ENCODE measurements around the gene ASPHD2.

Gene ASPHD2

GRCh38 chr22:26447584-26448329, 18.7 kb downstream of the ASPHD2 start:
- DNase-seq = peak; percentile 1

DNA sequence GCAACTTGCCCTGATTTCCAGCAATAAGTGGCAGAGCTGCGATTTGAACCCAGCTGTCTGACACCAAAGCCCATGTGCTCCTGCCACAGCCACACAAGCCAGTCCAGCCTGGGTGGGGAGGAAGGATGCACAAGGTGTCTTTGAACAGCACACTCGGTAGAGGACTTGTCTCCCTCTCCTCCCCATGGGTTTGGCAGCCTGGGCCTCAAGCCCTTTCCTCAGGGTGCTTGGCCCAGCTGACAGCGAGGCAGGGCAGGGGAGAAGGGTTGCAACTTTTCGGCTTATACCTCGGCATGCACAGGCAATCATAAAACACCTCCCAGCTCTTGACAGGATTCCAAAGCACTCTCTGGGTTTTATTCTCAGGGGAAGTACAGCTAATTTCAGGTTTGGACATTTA, 19.3 kb downstream of the ASPHD2 start:
- no peak for DNase-seq

DNA sequence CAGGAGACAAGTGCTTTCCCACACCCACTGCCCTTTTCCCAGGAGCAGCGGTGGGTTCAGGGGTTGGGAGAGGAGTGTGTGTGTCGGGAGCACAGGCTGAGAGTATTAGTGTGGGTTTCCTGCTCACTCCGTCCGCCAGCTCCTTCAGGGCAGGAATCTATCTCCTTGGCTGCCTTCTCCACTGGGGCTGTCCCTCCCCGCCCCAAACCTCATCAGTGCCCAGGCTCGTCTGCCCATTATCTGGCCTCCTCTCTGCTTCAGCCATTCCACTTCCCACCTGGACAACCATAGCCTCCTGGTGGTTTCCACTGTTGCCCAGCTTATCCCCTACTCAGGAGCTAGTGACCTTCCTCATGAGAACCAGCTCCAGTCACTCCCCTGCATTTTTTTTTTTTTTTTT, 19.9 kb downstream of the ASPHD2 start:
- DNase-seq = no peak

DNA sequence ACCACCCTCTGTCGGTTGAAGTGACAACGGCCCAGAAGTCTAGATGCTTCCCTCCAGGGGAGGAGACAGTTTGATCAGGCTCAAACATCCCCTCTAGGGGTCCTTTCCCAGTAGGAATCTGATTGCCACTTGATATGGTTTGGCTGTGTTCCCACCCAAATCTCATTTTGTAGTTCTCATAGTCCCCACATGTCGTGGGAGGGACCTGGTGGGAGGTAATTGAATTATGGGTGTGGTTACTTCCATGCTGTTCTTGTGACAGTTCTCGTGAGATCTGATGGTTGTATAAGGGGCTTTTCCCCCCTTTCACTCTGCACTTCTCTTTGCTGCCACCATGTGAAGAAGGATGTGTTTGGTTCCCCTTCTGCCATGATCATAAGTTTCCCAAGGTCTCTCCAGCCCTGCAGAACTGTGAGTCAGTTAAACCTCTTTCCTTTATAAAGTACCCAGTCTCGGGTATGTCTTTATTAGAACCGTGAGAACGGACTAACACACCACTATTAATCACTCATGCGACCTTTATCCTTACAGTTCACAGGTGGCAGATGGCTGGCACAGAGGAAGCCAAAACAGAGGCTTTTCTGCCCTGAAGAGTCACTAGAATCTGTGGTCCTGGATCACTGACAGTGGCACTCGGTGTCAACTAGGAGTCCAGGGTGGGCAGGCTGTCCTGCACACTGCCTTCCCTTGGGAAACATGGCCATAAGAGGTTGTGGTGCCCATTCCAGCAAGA, 21.6 kb downstream of the ASPHD2 start:
- DNase-seq = no peak

- DNase-seq = no peak
Observed at GRCh38 chr22:26452236-26453016, 23.4 kb downstream of the ASPHD2 start.

DNA sequence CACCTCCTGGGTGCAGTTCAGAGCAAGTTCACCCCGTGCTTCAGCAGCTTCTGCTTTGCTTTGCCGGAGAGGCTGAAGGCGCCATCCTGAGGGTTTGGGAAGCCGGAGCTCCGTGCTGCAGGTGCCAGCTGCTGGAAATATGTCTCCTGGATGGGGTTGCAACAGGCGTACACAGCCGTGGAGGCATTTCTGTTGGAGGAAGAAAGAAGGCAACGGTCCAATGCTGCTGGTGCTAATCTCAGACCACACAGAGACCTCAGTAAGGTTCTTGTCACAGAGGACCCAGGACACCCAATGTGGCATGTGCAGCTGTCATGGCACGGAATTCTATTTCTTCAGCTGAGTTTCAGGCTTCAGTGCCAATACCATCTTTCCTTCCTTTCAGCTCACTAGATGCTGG, 24.2 kb downstream of the ASPHD2 start:
- DNase-seq = no peak

GRCh38 chr22:26453812-26454500, 24.9 kb downstream of the ASPHD2 start:
- no peak for DNase-seq

GRCh38 chr22:26457661-26458272, 28.7 kb downstream of the ASPHD2 start:
- no peak for DNase-seq

DNA sequence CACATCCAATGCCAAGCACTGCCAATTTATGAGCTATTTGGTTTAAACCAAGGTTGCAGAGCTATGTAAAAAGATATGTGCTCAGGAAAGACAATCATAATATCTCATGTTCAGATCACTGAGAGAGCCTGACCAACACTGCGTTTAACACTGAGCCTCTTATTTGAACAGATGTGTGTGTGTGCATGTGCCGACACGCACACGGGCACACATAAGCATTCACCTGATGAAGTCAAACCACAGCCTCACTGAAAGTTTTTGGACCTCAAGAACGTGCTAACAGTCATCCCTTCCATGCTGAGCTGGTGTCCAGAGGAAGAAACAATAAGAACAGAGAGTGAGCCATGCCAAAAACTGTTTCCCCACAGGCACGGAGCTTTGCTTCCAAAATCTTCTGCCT, 31.1 kb downstream of the ASPHD2 start:
- no peak for DNase-seq

GRCh38 chr22:26461188-26461810, 32.2 kb downstream of the ASPHD2 start:
- DNase-seq = no peak

DNA sequence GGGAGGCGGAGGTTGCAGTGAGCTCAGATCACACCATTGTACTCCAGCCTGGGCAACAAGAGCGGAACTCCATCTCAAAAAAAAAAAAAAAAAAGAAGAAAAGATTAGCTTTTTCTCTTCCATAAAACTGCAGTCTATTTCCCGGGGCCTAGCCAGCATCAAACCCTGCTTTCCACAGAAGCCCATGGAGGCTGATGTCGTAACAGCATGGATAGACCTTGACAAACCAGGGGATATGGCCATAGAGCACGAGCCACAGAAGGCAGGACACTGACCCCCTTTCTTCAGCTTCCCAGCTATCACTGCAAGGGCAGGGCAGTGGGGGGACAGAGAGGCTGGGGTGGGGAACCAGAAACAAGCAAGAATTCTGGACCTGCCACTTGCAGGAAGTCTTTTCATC, 33.0 kb downstream of the ASPHD2 start:
- DNase-seq = no peak

DNA sequence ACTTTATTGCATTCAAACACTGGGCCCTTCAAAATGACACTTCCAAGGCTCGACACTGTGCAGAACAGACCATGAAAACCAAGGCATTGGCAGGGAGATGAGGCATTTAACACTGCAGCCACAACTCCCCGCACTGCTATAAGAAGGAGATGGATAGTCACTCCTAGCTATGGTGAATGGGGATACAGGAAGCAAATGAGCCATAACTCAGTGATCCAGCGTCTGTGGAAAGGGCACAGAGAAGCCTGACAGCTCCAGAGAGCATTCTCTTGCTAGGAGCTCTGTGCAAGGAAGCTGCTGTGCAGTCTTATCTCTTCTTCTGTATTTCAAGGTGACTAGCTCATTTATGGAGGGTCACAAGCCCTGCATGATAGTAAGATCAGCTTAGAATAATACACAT, 33.6 kb downstream of the ASPHD2 start:
- no peak for DNase-seq

- DNase-seq = no peak
Observed at GRCh38 chr22:26463101-26463661, 34.1 kb downstream of the ASPHD2 start.

DNA sequence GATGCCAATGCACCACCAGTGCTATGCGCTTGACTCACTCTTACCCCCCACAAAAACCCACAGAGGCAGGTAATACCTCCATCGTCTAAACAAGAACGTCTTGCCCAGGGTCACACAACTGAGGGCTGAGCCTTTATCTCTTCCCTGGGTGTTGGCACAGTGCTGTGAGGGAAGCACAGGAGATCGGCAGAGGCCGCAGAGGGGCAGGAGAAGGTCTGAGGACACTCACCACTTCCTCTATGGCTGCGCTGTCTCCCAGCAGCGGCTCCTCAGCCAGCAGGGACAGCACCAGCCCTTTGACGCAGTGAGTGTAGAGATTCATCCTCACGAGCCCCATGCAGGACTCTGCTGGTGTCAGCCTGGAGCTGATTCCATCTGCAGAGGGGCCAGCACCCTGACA, 34.6 kb downstream of the ASPHD2 start:
- DNase-seq = no peak

DNA sequence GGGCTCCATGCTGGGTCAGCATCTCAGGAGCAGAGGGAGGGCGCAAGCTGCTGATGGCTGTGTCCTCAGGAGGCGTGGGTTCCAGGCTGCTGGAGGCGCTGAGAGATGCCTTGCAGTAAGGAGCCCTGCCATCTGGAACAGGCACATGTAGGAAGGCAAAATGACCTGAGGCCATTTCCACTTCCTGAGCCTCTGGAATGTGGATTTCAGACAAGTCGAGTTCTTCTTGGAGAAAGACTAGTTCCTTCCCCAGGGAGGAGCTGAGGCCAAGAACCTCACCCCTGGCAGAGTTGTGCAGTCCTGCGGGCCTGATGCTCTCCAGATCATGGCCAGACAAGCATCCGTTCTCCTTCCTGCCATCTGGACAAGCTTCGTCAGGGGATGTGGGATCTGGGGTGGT, 35.3 kb downstream of the ASPHD2 start:
- no peak for DNase-seq

DNA sequence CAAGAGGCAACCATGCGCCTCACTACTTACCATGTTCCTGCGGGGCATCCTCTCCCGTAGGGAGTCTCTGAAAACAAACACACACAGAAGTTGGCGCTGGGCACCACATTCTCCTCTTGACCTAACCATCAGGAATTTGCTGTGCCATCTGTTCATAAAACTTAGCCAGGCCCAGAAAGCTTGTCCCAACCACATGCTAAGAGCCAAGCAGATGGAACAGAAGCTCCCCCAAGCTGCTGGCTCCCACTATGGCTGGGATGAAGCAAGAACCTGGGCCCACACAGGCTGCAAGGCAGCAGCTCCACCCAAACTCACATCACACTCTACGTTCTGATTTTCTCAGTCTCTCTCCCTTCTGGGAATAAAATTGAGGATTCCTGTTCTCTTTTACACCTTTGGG, 37.1 kb downstream of the ASPHD2 start:
- peak; percentile 95 for DNase-seq

GRCh38 chr22:26470807-26471206, 41.7 kb downstream of the ASPHD2 start:
- no peak for DNase-seq

DNA sequence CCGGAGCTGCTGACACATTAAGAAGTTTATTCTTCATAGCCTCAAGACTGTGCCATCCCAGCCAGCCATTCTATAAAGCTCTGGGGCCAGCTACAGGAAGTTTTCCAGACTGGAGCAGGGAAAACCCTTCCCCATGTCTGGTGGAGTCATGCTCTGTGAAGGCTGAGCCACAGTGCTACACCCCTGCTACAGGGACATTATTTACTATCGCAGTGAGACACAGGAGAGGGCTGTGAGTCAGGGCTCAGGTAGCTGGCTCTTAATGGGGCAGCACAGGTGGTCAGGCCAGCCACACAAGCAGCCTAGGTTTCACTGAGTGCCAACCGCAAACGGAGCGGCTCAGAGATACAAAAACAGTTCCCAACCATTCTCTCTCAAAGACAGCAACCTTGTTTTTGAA, 42.5 kb downstream of the ASPHD2 start:
- no peak for DNase-seq

GRCh38 chr22:26474682-26475081, 45.6 kb downstream of the ASPHD2 start:
- no peak for DNase-seq

- no peak for DNase-seq
Observed at GRCh38 chr22:26476705-26477340, 47.8 kb downstream of the ASPHD2 start.

DNA sequence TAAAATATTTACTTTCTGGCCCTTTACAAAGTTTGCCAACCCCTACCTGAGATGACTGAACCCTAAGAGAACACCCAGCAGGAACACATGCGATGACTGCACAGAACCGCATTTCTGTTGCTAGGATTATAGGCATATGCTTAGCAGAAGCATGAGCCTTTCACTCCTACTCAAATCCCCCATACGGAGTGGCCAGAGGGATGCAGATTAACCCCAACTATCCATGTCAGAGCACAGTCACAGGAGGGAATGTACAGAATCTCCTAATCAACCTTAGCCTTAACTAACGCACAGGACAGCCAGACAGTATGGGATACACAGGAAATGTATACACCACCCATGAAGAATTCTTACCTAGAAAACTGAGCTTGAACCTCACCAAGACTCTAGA, 48.3 kb downstream of the ASPHD2 start:
- DNase-seq = no peak

All from NCI-H446 treated with DMSO at 0.1 percent for 48 hours (cell line).